COR-L47 (cell line): Measurements from ENCODE around the gene BCAS4.
"Not testable (repeated sequence)": the region's sequence is repeated elsewhere in the genome, so short reads cannot be mapped to it uniquely, and the experiment has no call there.

Source experiments
- DNase-seq: peaks from one replicate; lab custom pipeline; 2025; lab: John Stamatoyannopoulos, UW

The BCAS4 gene

GRCh38 chr20:50799176-50799889, 4.5 kb downstream of the BCAS4 start:
- no peak for DNase-seq

- DNase-seq: no peak
Observed at GRCh38 chr20:50799890-50800550, 5.2 kb downstream of the BCAS4 start.

- DNase-seq: not testable (repeated sequence)
Observed at GRCh38 chr20:50800986-50801746, 6.3 kb downstream of the BCAS4 start.

GRCh38 chr20:50801747-50802125, 6.9 kb downstream of the BCAS4 start:
- no peak for DNase-seq

- DNase-seq: no peak
Observed at GRCh38 chr20:50802289-50802688, 7.4 kb downstream of the BCAS4 start.

GRCh38 chr20:50804437-50805348, 9.8 kb downstream of the BCAS4 start:
- DNase-seq: no peak

- no peak for DNase-seq
Observed at GRCh38 chr20:50805349-50805684, 10.5 kb downstream of the BCAS4 start.

GRCh38 chr20:50806126-50806768, 11.4 kb downstream of the BCAS4 start:
- no peak for DNase-seq

GRCh38 chr20:50810063-50810462, 15.2 kb downstream of the BCAS4 start:
- DNase-seq: no peak

GRCh38 chr20:50810842-50811241, 16.0 kb downstream of the BCAS4 start:
- DNase-seq: no peak

- DNase-seq: no peak
Observed at GRCh38 chr20:50813101-50813643, 18.3 kb downstream of the BCAS4 start.

- DNase-seq: no peak
Observed at GRCh38 chr20:50813801-50814200, 18.9 kb downstream of the BCAS4 start.

- no peak for DNase-seq
Observed at GRCh38 chr20:50814438-50815161, 19.7 kb downstream of the BCAS4 start.

- DNase-seq: no peak
Observed at GRCh38 chr20:50815162-50815989, 20.5 kb downstream of the BCAS4 start.

GRCh38 chr20:50817776-50818172, 22.9 kb downstream of the BCAS4 start:
- no peak for DNase-seq

- DNase-seq: no peak
Observed at GRCh38 chr20:50819349-50819748, 24.5 kb downstream of the BCAS4 start.

- no peak for DNase-seq
Observed at GRCh38 chr20:50820515-50821256, 25.8 kb downstream of the BCAS4 start.

GRCh38 chr20:50821257-50821921, 26.5 kb downstream of the BCAS4 start:
- DNase-seq: no peak
